A375 (cell line): ENCODE measurements around the gene CCDC28B. TPM values are rescaled to one million over a fixed set of nuclear protein-coding genes. Genes with fewer than 3 reads are reported as not detected.

Source experiments
- total RNA-seq: library from RNA; depleted of rRNA; stranded (reverse); fragments of >200 nt; shearing (Covaris generic); gene quantifications from 2 replicates; pipeline ENCODE4 v1.2.3, GENCODE V29; 2014; rRNA removed

CCDC28B gene
- 32.6 and 40.1 TPM in 2 replicates for total RNA-seq

DNA sequence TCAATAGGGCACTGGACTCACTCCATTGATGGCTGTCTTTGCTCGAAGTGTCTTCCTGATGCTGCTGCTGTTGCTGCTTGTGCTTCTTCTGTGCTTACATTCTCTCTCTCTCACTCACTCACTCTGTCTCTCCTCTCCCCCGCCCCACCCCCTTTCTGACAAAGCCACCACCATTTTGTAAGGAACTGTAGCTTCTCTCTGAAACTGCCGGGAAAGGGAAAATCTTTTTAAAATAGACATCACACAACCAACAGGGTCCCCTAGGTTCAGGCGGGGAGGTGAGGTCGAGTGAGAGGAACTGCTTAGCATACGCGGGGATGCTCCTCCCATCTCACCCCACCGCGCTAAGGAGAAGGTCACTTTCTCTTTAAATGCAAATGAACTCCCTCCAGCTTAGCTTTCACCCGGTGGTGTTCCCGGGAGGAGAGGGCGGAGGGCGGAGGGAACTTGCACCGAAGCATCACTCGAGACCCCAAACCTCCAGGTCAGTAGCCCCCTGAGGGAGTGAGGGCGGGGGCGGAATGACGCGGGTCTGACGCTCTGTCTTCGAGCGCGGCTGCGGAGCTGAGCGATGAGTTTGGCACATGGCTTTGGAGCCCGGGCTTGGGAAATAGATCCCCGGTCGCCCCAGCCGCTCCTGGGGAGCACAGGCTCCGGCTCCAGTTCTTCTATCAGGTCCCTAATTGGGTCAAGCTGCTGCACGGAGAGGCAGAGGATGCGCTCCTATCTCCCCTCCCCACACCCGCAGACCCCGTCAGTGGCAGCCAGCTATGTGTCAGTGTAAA lies at the start of gene CCDC28B:
CCDC28B (plus strand) TSS at position 370 of the 785 bp plus-strand sequence. CDS start 1,341 bp downstream, outside the sequence.

DNA sequence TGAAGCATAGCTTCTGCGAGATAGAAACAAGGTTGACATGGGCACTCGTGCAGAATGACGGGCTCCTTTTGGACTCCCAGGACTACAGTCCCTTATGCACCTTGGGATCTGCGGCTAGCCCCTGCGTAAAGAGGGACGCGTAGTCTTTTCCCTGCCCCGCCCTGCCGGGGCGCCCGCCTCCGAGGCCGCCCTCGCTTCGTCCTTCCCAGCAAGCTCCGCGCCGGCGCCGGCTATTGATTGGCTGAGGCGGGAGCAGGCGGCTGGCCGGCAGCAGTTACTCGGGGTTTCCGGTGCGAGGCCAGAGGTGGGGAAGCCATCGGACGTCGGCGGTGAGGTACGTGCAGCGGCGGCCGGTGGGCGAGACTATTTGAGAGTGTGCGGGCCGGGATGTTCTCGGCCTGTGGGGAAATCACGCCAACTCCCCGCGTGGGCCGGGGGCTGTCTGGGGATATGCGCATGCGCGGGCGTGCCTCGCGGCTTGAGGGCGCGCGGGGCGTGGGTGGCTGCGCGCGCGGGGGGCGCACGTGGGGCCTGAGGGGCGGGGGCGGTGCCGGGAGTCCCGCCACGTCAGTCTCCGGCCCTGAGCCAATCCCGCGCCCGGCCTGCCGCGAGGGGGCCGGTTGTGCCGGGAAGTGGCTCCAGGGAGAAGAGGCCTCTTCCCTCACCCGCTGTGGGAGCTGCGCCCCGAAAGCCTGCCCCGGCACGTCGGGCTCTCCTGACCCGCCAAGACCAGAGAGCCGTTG lies 20.8 kb upstream of the CCDC28B start, which contains the start of gene TXLNA:
TXLNA (plus strand) TSS at position 233 of the 743 bp plus-strand sequence. CDS start 671 bp downstream, outside the sequence.

DNA sequence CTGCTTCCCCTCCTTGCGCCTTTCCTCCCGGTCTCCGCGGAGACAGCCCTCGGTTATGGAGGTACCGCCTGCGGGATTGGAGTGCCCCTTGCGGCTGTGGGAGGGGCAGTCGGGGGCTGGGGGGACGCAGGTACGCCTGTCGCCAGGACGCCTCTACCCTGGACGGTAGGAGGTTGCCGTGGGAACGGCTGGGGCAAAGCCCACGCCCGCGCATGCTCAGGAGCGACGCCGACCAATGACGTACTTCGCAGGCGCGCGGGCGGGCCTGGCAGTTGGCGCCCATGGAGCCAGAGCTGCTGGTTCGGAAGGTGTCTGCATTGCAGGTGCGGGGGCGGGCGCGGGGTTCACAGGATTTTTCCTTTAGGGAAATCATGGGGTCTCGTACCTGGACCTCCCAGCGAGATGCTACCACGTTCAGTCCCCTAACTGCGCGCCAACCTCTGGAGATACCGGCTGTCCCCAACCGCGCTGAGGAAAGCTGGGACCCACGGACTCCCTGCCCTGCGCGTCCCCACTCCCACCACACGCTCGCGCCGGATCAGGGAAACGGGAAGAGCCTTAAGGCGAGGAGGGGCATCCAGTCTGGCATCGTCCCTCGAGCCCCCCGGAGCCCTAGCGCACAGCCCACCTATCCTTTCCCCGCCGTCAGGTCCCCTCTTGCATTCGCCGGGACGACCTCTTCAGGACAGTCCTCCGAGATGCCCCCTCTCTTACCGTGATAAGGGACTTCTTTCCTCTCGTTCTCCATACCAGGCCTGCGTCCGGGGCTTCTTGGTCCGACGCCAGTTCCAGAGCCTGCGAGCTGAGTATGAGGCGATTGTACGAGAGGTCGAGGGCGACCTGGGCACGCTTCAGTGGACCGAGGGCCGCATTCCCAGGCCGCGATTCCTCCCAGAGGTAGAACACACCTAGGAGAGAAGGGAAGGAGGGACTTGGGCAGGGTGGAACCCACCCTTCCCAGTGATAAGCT lies 5.3 kb downstream of the CCDC28B start, which contains the start of gene IQCC:
IQCC (plus strand) TSS at position 271 of the 970 bp plus-strand sequence; CDS start at position 282, 11 bp downstream.

DNA sequence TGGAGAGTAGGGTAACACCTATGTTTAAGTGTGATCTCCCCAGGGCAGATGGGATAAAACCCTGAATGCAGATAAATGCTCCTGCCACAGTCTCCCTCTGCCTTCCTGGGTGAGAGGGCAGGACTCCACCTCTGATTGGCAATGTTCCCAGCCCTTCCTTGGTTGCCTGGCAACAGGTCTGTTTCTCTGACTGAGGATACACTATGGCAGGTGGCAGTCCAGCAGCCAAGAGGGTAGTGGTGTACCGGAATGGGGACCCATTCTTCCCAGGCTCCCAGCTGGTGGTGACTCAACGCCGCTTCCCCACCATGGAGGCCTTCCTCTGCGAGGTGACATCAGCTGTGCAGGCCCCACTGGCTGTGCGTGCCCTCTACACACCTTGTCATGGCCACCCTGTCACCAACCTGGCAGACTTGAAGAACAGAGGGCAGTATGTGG lies 8.5 kb downstream of the CCDC28B start, which contains the start of gene DCDC2B:
DCDC2B (plus strand) TSS at position 199 of the 438 bp plus-strand sequence; CDS start at position 204, 5 bp downstream.

DNA sequence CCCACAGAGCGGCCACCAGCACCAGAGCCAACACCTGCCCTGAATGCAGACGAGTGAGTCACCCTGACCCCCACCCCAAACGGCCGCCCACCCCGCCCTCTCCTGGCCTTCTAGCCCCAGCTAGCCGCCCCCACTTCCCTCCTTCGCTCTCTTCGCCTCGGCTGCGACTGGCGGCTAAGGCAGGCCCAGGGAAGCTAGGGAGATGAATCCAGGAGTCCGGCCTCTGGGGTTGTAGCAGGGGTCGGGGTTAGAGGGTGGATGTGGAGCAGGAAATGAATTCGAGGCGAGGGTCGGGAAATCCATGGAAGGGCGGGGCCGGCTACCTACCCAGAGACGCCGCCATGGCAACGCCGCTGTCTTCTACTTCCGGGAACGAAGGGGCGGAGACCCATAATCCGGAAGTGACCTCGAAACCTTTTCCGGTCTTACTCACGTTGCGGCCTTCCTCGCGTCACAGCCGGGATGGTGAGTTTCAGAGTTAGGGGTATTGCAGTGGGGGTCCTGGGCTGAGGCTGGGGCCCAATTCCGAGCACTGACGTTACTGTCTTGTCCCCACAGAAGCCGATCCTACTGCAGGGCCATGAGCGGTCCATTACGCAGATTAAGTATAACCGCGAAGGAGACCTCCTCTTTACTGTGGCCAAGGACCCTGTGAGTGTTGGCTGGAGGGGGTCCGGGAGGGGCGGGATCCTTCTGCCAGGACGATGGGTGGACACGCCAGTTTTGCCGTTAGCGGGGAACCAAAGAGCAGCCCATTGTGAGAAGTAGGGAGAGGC lies 21.8 kb downstream of the CCDC28B start, which contains the start of the genes EIF3I and TMEM234:
EIF3I (plus strand) TSS at position 428 of the 776 bp plus-strand sequence; CDS start at position 463, 35 bp downstream.
TMEM234 (minus strand) TSS at position 374 of the 776 bp plus-strand sequence; CDS start at position 343, 31 bp downstream.

DNA sequence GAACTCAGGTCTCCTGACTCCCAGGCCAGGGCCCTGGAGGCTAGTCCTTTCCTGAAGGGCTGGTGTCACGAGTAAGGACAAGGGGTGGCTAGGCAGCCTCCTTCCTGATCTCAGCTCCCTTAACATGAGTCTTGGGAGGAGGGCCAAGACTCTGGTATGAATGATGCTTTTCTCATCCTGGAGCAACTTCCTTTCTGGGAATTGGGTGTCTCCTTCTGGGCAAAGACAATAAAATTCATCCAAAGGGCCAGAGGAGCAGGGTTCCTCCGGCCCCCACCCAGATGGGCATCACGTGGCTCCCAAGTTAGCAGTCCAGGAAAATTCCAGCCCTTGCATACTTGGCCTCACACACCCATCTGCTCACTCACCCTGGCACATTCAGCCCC lies 46.5 kb downstream of the CCDC28B start, which contains the start of gene FAM167B:
FAM167B (plus strand) TSS at position 335 of the 386 bp plus-strand sequence. CDS start 200 bp downstream, outside the sequence.

DNA sequence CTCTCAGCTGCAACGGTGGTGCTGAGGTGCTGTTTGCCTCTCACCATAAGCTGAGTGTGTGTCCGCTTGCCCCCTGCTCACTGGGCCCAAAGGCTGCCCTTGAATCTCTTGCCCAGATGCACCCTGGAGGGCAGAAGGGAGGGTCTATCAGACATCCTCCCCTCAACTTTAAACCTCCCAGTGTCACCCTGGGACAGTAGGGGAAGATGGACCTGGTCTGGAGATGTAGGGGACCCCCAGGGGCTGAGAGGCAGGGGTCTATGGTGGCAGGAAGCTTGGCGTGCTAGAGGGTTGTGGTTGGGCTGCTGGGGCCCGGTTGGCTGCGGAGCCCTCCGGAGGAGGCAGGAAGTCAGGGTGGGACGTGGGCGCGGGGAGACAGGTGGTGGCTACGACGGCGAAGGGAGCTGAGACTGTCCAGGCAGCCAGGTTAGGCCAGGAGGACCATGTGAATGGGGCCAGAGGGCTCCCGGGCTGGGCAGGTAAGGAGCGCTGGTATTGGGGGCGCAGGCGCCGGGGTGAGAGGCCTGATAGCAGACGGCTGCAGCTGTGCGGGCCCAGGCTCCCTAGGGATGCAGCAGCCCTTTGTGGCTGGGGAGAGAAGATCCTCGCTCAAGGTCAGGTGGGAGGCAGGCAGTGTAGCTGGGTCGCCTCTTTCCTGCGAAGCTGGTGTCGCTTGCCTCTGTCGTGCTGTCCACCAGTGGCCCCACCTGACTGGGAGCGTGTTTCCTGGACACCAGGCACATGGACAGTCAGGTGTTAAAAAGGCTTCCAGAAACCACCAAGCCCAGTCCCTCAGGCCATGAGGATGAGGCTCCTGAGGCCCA lies 50.7 kb downstream of the CCDC28B start, which contains the start of gene LCK:
LCK (plus strand) TSS at position 373 of the 824 bp plus-strand sequence. CDS start 23,065 bp downstream, outside the sequence.

Other genes with a start within 250 kb of the CCDC28B start
- 78.7 and 97.4 TPM in 2 replicates for gene KHDRBS1, start 186.7 kb upstream of the CCDC28B start, total RNA-seq
- 6.3 and 7.4 TPM in 2 replicates for gene TMEM39B, start 127.7 kb upstream of the CCDC28B start, total RNA-seq
- gene KPNA6, start 92.5 kb upstream of the CCDC28B start, total RNA-seq, result 31.9 TPM in 2 replicates
- 76.9 and 78.7 TPM in 2 replicates for gene TXLNA, start 20.9 kb upstream of the CCDC28B start, total RNA-seq
- 5.8 and 6.1 TPM in 2 replicates for gene IQCC, start 5.1 kb downstream of the CCDC28B start, total RNA-seq
- not detected in 2 replicates for gene DCDC2B, start 8.5 kb downstream of the CCDC28B start, total RNA-seq
- 12.3 and 16.0 TPM in 2 replicates for gene TMEM234, start 21.8 kb downstream of the CCDC28B start, total RNA-seq
- 440 and 450 TPM in 2 replicates for gene EIF3I, start 21.8 kb downstream of the CCDC28B start, total RNA-seq
- 0.37 and 0.57 TPM in 2 replicates for gene FAM167B, start 46.6 kb downstream of the CCDC28B start, total RNA-seq
- gene LCK, start 50.7 kb downstream of the CCDC28B start, total RNA-seq, result 0.30 TPM in 1 of 2 replicates, not detected in the other
- gene HDAC1, start 91.5 kb downstream of the CCDC28B start, total RNA-seq, result 121 and 126 TPM in 2 replicates
- gene MARCKSL1, start 135.6 kb downstream of the CCDC28B start, total RNA-seq, result 151 and 153 TPM in 2 replicates
- gene FAM229A, start 161.9 kb downstream of the CCDC28B start, total RNA-seq, result 4.8 and 7.3 TPM in 2 replicates
- gene TSSK3, start 161.9 kb downstream of the CCDC28B start, total RNA-seq, result 1.3 and 1.5 TPM in 2 replicates
- gene BSDC1, start 193.8 kb downstream of the CCDC28B start, total RNA-seq, result 54.4 and 56.0 TPM in 2 replicates